Stimulated activated CD4-positive, alpha-beta T cell treated with anti-CD3 and anti-CD28 coated beads, Interleukin-4, amount 100 ng/mL, for 1 hour (primary cell): ENCODE measurements around the gene KLK5.

Experiments used
- DNase-seq: peaks from one replicate; pipeline ENCODE4 v3.0.0-alpha.2; 2020

Gene KLK5

DNA sequence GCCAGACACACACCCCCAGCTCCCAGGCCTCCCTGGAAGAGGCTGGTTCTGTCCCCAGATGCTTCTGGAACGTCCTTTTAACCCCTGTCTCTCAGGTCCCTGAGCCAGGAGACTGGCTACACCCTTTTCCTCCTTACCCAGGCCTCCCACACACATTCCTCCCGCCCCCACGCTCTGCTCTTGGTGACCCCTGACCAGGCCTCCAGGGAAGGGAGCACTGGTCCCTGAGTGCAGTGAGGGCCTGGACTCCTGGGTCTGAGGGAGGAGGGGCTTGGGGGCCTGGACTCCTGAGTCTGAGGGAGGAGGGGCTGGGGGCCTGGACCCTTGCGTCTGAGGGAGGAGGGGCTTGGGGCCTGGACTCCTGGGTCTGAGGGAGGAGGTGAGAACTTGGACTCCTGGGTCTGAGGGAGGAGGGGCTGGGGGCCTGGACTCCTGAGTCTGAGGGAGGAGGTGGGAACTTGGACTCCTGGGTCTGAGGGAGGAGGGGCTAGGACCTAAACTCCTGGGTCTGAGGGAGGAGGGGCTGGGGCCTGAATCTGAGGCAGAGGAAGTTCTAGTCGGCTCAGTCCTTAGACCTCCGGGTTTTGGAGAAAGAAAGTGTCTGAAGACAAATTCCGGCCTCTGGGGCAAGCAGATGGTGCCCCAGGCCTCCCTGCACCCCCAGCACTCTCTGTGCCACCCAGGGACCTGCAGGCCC is 16.0 kb upstream of the KLK5 start:
- DNase-seq: no peak

DNA sequence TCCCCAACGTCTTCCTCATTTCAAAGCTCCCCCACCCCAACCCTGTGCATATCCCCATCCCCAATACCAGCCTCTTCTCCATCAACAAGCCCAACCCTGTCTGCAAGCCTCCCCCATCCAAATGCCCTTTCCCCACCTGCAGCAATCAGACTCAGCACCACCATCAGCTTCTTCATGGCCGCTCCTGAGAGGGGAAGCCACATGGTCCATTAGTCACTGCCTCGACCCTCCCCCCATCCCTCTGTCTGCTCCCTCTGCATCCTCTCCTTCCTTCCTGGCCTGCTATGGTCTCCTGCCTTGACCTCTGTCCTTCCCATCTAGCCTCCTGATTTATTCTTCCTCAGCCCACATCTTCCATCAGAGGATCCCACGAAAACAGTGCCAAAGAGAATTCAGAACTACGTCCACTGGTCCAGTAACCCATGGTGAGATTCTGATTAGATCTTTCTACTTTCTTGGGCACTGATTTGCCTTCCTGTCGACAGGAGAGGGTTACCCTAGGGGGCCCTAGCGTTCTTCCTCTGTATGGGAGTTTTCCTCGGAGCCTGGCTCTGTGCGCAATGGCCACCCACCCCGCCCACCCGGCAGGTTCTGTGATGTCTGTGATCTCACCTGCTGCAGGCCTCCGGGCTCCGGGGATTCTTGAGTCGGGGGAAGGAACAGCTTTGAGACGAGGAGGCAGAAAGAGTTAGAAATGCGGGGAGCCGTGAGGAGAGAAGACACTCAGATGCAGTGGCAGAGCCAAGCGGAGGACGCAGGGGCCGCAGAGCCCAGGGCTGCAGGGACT is 15.3 kb upstream of the KLK5 start:
- no peak for DNase-seq

DNA sequence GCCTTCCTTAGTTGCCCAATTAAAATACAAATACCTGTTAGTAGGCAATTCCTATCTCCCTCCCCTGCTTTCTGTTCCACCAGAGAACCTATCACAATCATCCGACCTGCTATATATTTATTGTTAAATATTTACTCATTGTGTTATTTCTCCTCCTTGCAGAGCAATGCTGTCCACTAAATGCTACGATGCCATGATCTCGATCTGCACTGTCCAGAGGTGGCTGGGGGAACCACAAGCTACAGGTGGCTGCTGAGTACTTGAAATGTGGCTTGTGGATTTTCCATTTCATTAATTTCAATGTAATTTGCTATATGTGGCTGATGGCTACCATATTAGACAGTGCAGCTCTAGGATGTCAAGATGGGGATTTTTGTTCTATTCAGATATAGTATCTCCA is 11.4 kb upstream of the KLK5 start:
- no peak for DNase-seq

DNA sequence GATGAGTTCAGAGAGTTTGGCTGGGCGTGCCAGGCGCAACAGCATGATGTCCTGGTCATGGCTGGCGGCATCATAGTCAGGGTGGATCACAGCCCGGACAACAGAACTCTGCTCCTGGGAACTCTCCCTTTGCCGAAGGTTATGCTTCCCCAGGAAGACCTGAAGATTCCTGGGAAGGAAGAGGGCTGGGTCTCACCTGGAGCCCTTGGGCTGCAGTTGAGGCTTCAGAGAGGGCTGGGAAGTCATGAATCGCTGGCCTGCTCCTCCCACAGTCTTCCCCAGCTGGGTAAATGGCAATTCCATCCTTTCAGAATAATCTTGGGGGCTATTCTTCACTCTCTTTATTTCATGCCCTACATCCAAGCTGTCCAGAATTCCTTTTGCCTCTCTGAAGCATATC is 10.5 kb upstream of the KLK5 start:
- DNase-seq: no peak

DNA sequence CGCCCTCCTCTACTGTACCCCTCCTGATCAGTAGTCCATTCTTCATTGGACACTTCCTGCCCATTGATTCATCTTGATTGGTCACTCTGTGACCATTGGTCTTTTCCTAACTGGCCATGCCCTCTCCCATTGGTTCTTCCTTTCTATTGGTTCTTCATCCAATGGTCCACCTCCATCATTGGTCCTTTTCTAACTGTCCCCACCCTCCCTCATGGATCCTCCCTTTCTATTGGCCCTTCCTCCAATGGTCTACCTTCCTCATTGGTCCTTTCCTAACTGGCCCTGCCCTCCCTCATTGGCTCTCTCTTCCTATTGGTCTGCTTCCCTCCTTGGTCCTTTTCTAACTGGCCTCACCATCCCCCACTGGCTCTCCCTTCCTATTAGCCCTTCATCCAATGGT is 9.4 kb upstream of the KLK5 start:
- DNase-seq: no peak

DNA sequence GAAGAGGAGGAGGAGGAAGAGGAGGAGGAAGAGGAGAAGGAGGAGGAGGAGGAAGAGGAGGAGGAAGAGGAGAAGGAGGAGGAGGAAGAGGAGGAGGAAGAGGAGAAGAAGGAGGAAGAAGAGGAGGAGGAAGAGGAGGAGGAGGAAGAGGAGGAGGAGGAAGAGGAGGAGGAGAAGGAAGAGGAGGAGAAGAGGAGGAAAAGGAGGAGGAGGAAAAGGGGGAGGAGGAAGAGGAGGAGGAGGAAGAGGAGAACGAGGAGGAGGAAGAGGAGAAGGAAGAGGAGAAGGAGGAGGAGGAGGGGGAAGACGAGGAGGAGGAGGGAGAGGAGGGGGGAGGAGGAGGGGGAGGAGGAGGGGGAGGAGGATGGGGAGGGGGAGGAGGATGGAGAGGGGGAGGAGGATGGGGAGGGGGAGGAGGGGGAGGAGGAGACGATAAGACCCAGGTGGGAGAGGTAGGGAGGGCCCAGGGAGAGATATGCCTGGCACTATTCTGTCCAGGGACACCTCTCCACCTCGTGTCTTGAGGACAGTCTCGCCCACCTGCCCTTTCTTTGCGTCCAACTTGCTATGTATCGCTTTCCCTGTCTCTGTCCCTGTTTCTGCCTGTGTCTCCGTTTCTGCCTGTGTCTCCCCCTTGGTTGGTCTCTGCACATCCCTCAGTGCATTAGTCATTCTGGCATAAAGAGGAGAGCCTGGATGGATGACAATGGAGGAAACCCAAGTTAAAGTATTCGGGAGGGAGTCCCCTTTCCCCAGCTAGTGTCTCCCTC is 7.1 kb upstream of the KLK5 start:
- DNase-seq: no peak

DNA sequence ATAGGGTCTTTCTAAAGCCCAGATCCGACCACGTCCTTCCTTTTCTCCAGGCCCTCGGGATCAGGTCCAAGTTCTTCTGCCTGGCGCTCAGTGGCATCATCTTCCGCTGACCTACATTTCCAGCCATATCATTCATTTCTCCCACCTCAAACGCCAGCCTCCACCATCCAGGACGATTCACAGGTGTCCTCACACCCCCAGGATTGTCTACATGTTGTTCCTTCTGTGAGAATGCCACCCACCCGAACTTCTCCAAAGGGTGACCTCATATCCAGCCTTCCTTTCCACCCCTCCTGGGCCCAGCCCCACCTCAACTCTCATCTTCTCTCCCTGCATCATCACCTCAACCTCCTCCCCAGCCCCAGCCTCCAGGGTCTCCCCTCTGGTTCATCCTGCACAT is 4.7 kb upstream of the KLK5 start:
- DNase-seq: no peak

DNA sequence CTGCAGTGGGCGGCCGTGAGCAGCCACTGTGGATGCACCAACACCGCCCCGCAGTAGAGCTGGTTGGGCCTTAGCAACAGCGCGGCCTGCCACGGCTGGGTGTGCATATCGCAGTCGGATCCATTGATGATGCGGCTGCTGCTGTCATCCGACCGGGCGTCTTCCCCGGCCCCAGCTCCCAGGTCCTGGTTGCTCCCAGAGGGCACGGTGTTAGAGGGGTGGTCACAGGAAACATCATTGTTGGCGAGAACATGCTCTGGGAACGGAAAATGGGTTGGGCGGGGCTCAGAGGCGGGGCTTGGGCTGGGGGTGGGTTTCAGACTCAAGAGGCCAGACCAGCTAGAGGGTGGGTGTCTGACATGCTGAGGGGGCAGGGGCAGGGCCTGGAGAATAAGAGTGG is 3.0 kb downstream of the KLK5 start:
- no peak for DNase-seq

DNA sequence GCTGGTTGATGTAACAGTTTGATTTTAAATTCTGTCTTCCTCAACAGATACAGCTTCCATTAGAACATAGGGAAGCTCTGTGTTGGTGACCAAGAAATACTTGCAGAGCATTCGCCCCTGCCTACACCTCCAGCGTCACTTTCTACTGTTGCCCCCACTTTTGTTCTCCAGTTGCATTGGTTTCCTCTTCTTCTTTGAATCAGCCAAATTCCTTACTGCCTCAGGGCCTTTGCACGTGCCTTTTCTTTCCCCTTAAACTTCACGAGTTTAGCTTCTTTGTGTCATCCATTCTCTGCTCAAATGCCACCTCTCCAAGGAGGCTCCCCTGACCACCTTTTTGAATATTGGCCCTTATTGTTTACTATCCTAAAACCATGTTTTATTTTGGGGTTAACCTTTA is 5.7 kb downstream of the KLK5 start:
- DNase-seq: no peak

DNA sequence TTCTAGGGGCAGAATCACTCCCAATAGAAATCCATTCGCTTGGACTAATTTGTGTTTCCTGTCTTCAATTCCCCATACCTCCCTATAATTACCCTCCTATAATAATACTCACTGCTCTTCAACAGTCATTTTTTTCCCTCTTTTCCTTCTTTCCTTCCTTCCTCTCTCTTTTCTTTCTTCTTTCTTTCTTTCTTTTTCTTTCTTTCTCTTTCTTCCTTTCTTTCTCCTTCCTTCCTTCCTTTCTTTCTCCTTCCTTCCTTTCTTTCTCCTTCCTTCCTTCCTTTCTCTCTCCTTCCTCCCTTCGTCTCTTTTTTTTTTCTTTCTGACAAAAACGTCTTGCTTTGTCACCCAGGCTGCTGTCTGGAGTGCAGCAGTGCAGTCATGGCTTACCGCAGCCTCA is 8.0 kb downstream of the KLK5 start:
- DNase-seq: no peak

DNA sequence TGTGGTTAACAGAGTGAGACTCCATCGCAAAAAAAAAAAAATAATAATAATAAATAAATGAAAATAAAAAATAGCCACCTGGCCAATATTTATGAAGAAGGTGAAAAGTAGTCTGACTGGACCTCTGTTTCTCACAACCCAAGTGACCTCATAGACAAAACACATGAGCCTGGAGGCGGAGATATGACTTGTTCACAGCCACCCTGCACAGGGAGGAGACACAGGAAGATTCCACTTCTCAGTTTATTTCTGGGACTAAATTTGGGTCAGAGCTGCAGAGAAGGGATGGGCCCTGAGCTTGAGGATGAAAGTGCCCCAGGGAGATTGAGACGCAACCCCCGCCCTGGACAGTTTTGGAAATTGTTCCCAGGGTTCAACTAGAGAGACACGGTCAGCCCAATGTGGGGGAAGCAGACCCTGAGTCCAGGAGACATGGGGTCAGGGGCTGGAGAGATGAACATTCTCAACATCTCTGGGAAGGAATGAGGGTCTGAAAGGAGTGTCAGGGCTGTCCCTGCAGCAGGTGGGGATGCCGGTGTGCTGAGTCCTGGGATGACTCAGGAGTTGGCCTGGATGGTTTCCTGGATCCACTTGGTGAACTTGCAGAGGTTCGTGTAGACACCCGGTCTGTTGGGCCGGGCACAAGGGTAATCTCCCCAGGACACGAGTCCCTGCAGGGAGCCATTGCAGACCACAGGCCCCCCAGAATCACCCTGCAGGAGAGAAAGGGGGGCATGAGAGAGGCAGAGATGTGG is 9.6 kb downstream of the KLK5 start:
- DNase-seq: no peak

DNA sequence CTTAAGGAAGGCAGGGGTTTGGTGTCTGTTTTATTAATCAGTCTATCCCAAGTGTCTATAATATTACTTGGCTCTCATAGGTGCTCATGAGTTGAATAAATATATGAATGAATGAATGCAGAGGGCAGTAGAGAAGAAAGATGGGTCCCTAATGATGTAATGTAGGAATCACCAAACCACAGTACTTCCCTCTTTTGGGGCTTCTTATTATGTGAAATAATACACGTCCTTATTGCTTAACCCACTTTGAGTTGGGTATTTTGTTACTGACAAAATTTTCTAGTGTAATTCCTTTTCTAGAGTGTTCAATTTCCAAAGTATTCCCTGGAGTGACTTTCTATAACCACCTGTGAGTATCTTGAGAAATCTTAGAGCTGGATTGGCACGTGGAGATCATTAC is 13.2 kb downstream of the KLK5 start:
- no peak for DNase-seq

DNA sequence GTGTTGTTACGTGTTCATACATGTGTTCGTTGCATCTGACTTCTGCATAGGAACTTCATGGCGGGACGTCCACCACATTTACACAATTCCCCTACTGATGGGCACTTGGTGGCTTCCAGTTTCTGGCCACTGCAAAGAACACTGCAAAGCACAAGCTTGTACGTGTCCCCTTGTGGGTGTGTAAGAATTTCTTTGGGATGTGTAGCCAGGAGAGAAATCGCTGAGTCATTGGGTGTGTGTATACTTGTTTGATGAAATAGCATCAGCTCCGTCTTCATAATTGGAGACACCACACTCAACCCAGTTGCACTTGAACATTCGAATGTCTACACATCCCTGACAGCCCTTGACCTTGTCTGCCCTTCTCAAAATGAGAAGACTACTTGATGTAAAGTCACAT is 19.2 kb downstream of the KLK5 start:
- no peak for DNase-seq

DNA sequence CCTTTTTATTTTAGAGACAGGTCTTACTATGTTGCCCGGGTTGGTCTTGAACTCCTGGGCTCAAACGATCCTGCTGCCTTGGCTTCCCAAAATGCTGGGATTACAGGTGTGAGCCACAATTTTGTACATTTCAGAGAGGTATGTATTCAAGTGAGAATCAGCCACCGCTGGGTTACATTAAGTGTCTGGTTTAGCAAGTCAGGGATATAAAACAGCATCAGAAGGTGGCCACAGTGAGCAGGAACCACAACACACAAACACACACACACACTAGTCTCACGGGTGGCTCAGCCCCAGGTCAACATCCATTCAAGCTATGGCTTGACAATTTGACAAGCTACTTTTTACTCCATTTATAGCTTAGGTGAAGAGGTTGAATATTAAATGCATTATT is 20.2 kb downstream of the KLK5 start:
- no peak for DNase-seq

DNA sequence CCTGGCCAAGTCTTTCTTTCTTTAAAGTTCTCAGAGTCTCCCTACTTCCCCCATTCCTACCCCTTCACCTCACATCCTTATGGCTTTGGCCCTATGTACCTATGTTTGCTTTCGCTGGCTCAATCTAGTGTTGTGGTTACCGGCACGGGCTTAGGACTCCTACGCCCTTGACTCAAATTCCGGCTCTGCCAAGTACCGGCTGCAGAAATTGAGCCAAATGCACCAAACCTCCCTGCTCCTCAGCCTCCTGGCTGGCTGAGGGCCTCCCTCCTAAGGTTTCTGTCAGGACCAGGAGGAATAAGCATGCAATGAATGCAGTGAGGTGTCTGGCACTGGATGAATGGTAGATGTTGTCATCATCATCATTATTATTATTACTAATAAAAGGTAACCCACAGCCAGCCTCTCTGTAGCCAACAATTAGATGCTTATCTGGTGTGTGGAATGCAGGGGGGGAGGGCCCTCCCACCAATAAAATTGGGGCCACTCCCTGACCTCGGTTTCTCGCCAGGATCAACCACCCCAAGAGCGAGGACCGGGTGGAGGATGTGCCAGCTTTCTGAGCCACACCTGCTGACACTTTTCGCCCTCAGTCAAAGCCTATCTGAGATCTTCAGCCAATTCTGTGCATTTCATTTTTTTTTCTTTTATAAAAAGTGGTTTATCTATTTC is 20.7 kb downstream of the KLK5 start:
- DNase-seq: no peak

DNA sequence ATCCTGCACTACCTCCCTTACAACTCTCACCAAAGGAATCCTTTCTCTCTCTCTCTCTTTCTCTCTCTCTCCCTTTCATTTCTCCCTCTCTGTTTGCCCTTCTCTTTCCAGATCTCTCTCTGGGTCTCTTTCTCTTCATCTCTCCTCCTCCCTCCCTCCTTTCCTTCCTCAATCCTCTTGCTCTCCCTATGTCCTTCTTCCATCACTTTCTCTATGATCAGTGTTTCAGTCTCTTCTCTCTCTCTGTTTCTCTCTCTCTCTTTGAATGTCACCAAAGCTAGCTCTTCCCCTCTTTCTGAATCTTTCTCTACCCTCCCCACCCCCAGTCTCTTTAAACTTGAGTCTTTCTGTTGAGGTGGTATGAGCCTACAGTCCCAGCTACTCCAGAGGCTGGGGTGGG is 21.8 kb downstream of the KLK5 start:
- no peak for DNase-seq

DNA sequence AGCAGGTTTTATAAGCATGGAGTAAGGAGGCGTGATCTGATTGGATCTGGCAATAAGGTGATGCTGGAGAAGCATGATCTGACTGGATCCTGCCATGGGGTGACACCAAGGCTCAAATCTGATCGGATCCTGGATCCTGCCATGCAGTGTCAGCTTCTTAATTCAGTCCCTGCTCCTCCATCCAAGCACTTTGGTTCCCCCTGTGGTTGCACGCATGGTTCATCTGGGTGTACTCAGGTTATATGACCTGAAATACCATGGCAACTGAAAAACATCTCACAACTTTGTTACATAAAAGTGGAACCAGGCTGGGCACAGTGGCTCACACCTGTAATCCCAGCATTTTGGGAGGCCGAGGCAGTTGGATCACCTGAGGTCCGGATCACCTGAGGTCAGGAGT is 24.0 kb downstream of the KLK5 start:
- no peak for DNase-seq

DNA sequence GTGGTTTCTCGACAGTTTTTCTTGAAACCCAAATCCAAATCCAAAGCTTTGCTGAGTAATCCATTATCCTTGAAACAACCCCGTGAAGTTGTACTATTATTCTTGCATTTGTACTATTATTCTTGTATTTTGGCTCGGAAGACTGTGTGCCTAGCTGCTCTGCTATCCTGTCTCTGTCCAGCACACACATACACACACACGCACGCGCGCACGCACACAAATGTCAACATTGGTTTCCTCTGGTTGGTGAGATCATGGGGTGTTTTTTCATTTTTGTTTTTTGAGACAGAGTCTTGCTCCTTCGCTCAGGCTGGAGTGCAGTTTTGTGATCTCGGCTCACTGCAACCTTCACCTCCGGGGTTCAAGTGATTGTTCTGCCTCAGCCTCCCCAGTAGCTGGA is 26.7 kb downstream of the KLK5 start:
- no peak for DNase-seq

DNA sequence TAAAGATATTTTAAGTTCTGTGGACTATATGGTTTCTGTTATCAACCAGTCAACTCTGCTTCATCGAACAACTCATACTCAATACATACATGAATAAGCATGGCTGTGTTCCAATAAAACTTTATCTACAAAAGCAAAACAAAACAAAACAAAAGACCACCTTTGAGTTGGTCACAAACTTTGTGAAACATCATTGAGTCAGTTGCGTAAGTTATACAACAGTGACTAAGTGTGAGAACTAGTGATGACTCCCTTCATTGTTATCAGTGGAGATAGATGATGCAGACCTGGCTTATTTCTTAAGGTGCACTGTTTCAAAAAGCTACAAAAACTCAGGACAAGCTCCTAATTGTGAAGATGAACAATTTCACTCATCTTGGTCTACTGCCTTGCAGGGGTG is 27.1 kb downstream of the KLK5 start:
- no peak for DNase-seq

DNA sequence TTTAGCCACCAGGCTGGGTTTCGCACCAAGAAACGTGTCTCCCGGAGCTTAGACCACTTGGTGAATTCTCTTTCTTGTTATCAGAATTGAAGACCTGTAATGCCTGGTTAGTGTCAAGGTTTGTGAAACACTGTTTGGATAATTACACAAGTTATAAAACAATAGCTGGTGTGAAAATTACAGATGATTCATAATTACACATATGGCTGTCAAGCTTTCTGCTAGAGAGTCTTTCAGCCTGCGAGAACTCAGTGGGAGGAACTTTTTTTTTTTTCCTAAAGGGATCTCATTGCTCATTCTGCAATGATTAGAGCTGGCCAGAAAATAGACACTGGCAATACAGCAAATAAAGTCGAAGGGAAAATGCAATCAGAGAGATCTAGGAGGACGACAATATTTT is 28.3 kb downstream of the KLK5 start:
- DNase-seq: no peak

DNA sequence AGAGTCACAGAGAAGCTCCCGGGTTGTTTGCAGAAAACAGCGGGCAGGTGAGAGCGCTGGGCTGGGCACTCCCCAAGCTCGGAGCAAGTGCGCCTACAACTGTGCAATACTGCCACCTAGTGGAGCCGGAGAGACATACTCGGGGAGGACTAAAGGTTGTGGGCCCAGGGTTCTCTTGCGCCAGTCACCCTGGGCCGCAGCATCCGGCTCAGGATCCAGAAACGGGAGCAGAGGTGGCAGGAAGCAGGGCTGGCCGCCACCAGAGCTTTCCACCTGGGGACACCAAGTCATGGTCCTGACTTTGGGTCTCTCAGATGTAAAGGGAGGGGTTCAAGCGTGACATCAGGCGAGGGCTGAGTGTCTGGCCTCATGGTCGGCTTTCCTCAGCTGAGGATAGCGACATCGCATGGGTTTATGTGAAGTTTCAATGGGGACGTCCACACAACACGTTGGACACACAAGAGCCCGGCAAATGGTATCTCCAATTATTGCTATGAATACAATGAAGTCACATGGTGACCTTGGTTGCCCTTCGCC is 30.5 kb downstream of the KLK5 start:
- DNase-seq: peak; percentile 72
